Stimulated activated CD4-positive, alpha-beta T cell treated with anti-CD3 and anti-CD28 coated beads, Interleukin-2, amount 100 ng/mL, for 4 hours (primary cell): Measurements from ENCODE around the gene CLTCL1.
"Not testable (repeated sequence)": the region's sequence is repeated elsewhere in the genome, so short reads cannot be mapped to it uniquely, and the experiment has no call there.

ENCODE experiments used
- DNase-seq: peaks from one replicate; pipeline ENCODE4 v3.0.0-alpha.2; 2020; ENCODE audit warnings: low read depth

Gene CLTCL1

DNA sequence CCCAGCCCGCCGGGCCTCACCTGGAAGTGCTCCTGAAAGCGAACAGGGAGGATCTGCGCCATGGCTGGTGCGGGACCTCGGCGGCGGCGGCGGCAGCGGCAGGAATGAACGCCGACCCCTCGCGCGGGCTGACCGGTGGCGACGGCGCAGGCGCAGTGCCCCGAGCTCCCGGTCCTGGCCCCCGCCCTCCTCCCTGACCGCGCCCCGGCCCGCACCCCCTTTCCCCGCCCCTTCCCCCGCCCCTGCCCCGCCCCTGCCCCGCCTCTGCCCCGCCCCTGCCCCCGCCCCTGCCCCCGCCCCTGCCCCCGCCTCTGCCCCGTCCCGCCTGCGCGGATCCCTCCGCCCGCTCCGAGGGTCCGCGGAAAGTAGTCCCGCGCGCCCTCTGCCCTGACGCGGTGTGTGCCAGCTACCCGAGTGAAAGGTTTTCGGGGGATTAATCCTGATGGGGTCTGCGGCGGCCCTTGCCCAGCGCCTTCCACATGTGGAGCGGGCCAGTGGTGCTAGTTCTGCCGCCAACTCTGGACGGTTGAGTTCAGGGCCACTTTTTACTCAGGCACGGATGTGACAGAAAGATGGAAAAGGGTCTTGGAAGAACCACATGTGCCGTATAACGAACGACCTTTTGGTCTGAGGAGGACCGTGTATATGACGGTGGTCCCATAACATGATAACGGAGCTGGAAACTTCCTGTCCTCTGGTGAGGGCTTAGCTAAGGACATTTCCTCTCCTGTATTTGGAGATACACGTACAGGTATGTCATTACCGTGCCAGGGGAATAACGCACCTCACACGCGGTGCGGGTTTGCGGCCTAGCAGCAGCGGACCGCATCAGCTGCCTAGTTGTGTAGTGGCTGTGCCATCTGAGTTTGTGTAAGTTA, at the start of gene CLTCL1:
TSS of gene CLTCL1 (minus strand) at position 140 of the 878 bp plus-strand sequence. CDS start at position 62, 78 bp downstream.
- peak; percentile 54 for DNase-seq

DNA sequence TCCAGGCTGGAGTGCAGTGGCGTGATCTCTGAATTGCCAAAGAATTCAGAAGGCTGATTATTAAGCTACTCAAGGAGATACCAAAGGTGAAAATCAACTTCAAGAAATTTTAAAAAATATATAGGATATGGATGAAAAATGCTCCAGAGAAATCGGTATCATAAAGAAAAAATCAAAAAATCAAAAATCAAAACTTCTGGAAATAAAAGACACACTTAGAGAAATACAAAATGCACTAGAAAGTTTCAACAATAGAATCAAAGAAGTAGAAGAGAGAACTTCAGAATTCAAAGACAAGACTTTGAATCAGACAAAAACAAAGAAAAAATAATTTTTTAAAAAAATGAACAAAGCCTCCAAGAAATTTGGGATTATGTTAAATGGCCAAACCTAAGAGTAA, 45.6 kb upstream of the CLTCL1 start:
- DNase-seq: no peak

DNA sequence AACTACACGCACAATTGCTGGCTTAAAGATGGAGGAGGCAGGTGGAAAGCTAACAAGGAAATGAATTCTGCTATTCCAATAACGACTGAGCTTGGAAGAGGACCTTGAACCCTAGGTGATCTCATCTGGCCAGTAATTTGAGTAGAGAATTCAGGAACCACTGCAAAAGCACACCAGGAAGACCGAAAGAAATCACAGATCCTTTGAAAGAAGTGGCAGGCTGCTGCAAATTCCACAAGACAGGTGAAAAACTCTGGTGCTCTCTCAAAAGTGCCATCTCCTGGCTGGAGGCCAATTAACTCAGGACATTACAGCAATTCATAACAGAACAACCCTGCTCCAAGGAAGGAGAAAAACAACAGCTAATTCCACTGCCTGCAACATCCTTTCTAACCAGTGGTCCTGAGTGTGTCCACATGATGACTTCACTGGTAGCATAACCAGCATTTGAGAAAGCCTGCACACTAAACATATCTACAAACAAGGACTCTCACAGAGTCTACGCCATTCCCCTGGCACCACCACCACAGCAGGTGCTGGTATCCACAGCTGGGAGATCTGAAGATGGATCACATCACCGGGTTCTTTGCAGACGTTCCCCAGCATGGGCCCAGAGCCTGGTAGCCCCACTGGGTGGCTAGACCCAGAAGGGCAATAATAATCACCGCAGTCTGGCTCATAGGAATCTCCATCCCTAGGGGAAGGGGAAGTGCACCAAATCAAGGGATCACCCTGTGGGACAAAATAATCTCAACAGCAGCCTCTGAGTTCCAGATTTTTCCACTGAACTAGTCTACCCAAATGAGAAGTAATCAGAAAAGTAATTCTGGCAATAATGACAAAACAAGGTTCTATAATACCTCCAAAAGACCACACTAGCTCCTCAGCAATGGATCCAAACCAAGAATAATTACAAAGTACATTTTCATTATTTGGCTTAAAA, 44.9 kb upstream of the CLTCL1 start:
- DNase-seq: no peak

DNA sequence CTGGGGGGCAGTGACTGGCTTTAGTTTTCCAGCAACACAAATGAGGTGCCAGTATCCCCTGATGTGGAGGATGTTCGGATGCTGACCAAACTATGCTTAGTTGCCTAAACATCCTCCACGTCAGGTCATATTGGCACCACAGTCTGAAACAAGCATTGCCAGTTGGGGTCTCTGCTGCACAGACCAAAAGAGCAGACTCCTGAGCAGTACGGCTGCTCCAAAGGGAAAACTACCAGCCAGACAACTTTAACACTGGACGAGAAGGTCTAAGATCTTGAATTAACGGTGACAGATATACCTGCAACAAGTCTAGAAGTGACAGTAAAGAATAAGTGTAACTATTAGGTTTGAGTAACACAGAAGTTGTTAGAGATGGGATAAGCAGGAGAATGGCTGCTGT, 40.5 kb upstream of the CLTCL1 start:
- no peak for DNase-seq

DNA sequence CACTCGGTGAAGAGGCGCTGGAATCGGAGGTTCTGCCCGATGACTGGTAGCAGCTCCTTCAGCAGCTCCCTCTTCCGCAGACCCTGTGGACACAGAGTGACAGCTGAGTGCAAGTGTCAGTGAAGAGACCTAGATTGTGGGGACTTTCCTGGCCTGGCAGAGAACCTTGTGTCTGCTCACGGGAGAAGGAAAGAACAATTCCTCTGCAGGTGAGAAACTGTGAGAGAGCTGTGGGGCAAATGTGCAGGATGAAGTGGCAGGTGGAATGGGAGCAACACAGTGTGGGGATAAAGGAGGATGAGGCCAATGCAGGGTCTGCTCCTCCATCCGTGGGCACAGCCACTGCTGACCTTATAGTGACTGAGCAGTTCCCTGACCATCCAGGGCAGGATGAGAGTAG, 40.0 kb upstream of the CLTCL1 start:
- DNase-seq: no peak

DNA sequence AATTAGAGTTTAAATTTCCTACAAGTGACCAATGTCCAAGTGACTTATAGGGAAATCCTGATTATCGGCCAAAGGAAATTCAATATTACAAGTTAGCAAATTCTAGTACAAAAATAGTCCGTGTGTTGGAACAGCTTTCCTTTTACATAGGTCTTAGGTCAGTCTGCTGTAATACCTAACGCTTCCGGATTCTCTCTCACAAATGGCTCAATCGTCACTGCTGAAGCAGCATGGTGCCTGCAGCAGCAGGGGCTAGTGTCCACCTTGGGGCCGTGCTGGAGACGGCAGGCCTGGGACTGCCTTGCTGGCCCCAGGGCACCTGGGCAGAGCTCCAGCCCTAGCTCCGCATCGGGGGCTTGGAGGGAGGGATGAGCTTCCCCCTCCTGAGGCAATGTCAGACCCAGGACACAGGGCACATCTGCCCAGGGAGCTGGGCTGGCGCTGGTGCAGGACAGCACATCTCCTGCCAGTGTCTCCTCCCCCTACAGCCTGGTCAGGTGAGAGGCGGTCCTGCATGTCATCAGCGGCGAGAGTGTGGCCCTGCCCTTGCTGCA, 39.4 kb upstream of the CLTCL1 start:
- DNase-seq: no peak

DNA sequence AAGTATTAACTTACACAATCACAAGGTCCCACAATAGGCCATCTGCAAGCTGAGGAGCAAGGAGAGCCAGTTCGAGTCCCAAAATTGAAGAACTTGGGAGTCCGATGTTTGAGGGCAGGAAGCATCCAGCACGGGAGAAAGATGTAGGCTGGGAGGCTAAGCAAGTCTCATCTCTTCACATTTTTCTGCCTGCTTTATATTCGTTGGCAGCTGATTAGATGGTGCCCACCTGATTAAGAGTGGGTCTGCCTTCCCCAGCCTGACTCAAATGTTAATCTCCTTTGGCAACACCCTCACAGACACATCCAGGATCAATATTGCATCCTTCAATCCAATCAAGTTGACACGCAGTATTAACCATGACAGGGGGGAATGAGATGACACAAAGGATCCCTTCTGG, 38.7 kb upstream of the CLTCL1 start:
- DNase-seq: not testable (repeated sequence)

DNA sequence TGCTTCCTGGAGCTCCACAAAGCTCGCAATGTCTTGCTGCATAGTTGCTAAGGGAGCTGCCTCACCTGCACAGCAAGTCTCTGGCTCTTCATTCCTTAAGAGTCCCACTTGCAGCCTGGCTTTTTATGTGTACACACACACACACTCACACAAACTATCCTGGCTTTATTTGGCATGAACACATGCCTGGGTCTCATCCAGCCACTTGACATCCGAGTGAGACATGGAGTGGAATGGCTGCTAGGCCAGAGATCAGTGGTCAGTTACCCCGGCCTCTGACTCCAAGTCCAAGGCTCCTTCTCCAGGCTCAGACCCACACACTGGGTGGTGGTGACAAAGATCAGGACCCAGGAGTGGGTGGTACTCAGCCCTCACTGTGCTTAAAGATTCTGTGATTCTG, 37.9 kb upstream of the CLTCL1 start:
- DNase-seq: no peak

DNA sequence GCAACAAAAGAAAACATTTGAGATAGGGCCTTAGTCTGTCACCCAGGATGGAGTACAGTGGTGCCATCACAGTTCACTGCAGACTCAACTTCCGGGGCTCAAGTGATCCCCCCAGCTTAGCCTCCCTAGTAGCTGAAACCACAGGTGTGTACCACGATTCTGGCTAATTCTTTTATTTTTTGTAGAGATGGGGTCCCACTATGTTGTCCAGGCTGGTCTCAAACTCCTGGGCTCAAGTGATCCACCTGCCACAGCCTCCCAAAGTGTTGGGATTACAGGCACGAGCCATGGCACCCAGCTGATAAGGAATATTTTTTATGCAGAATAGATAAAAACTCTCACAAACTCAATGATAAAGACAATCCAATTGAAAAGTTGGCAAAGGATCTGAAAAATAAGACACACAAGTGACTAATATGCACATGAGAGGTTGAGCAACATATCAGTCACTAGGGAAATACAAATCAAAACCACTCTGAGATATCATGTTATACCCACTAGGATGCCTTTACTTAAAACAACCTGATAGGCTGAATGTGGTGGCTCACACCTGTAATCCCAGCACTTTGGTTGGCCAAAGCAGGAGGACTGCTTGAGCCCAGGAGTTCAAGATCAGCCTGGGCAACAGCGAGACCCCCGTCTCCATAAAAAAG, 33.9 kb upstream of the CLTCL1 start:
- no peak for DNase-seq

DNA sequence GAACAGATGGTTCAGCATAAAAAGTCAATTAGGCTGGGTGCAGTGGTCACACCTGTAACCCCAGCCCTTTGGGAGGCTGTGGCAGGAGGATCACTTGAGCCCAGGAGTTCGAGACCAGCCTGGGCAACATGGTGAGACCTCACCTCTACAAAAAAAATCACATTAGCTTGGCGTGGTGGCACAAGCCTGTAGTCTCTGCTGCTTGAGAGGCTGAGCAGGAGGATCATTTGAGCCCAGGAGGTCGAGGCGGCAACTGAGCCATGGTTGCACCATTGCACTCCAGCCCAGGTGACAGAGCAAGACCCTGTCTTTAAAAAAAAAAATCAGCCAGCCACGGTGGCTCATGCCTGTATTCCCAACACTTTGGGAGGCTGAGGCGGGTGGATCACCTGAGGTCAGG, 31.9 kb upstream of the CLTCL1 start:
- DNase-seq: not testable (repeated sequence)

DNA sequence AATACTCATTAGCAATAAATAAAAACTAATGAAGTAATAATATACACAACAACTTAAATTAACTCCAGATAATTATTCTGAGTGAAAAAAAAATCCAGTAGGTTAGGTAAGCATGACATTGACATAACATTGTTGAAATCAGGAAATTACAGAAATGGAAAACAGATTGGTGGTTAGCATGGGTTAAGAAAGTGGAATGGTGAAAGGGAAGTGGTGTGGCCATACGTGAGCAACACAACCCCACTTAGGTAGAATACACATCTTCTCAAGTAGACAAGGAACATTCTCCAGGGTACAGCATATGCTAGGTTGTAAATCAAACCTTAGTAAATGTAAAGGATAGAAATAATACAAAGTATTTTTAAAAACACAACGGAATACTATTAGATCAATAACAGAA, 30.2 kb upstream of the CLTCL1 start:
- no peak for DNase-seq

DNA sequence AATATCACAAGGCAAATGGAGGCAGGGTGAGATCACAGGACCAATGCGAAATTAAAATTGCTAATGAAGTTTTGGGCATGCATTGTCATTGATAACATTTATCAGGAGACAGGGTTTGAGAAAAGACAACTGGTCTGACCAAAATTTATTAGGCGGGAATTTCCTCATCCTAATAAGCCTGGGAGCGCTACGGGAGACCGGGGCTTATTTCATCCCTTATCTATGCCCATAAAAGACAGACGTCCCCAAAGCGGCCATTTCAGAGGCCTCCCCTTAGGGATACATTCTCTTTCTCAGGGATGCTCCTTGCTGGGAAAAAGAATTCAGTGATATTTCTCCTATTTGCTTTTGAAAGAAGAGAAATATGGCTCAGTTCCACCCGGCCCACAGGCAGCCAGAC, 28.6 kb upstream of the CLTCL1 start:
- not testable (repeated sequence) for DNase-seq

DNA sequence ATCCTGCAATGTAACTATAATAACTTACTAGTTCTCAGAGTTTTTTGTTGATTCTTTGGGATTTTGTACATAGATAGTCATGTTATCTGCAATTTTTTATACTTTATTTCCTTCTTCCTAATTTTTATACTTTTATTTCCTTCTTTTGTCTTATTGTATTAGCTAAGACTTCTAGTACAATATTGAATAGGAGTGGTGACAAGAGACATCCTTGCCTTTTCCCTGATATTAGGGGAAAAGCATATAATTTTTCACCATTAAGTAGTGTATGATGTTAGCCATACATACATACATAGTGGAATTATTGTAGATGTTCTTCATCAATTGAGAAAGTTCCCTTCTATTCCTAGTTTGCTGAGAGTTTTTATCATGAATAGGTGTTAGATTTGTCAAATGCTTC, 27.8 kb upstream of the CLTCL1 start:
- no peak for DNase-seq

DNA sequence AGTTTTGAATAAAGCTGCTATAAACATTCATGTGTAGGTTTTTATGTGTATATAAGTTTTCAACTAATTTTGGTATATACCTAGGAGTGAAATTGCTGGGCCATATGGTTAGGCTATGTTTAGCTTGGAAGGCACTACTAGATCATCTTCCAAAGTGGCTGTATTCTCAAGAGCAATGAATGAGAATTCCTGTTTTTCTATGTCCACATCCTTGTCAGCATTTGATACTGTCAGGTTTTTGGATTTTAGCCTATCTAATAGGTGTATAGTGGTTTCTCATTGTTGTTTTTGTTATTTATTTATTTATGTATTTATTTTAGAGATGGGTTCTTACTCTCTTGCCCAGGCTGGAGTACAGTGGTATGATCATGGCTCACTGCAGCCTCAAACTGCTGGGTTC, 26.3 kb upstream of the CLTCL1 start:
- DNase-seq: no peak

DNA sequence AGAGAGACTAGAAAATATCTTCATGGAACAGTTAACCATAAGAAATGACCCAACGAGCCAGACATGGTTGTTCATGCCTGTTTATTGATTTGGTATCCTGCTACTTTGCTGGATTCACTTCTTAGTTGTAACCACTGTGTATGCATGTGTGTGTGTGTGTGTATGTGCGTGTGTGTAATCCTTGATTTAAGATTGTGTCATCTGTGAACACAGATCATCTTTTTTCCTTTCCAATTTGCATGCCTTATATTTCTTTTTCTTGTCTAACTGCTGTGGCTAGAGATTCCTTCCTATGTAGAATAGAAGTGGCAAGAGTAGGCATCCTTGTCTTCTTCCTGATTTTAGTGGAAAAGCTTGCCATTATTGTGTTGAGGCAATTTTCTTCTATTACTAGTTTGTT, 16.4 kb upstream of the CLTCL1 start:
- DNase-seq: no peak

DNA sequence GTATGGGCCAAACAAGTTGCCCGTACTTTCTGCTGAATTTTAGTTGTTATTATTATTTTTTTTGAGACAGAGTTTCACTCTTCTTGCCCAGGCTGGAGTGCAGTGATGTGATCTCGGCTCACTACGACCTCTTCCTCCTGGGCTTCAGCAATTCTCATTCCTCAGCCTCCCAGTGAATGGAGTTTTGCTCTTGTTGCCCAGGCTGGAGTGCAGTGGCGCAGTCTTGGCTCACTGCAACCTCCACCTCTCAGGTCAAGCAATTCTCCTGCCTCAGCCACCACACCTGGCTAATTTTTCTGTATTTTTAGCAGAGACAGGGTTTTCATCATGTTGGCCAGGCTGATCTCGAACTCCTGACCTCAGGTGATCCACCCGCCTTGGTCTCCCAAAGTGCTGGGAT, 15.0 kb upstream of the CLTCL1 start:
- not testable (repeated sequence) for DNase-seq

DNA sequence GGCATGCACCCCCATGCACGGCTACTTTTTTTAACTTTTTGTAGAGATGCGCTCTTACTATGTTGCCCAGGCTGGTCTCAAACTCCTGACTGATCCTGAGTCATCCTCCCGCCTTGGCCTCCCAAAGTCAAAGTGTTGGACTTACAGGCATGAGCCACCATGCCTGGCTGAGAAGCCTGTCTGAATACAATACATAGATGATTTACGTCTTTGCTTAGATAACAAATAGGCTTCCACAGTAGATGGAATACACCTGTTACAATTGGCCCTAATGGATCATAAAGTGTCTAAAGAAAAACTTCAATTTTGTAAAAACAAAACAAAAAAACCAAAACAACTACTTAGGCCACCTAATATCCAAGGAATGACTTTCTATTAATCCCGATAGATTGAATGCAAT, 13.0 kb upstream of the CLTCL1 start:
- no peak for DNase-seq

DNA sequence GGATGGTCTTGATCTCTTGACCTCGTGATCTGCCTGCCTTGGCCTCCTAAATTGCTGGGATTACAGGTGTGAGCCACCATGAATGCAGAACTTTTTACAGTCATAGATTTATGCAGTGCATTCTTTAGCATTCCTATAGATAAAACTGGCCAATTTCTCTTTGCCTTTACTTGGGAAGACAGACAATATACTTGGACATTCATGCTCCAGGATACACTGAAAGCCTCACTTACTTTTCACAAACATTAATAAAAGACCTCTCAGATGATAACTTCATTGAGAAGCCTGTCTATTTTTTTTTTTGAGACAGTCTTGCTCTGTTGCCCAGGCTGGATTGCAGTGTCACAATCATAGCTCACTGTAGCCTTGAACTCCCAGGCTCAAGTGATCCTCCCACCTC, 12.3 kb upstream of the CLTCL1 start:
- no peak for DNase-seq

DNA sequence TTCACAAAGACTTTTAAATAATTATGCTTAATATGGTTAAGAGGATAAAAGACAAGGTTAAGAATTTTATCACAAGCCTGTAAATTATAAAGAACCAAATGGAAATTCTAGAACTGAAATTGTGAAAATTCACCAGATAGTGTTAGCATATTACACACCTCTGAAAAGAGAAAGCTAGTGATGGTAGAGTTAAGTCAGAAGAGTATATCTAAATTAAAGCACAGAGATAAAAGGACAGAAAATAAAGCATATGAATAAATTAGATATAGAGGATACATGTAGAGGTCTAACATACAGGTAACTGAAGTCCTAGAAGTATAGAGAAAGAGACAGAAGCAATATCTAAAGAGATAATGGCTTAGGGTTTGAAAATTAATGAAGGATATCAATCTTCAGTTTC, 4.2 kb upstream of the CLTCL1 start:
- DNase-seq: no peak

DNA sequence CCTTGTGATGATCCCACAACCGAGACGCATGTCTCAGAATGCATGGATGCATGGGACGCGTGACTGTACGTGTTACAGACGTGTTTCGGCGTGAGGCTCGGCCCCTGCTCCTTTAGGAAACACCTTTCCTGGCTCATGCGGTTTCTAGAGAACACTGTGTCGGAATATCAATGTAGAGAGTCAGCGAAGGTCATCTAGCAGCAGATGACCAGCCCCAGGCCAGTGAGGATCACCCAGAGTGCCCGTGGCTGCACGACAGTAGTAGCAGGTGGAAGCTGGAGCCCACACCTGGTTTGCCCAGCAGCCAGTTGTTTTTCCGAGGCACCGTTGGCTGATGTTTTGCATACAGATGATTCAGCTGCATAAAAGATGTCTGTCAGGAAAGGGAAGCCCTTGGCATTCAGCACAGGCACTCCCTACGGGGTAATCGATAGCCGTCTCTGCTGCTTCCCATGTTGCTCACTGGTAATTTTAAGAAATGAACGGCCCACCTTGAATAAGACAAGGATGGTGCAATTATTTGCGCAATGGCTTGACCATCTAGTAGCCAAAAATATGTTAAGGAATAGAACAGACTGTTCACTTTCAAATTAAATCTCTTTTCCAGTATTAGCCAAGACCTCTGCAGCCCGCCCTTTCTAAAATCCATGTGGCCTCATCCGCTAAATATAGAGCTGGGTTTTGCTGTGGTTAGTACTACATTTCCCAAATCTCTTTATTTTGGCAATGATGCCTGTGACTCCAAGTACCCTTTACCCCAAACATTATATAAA, 1.1 kb upstream of the CLTCL1 start:
- no peak for DNase-seq

DNA sequence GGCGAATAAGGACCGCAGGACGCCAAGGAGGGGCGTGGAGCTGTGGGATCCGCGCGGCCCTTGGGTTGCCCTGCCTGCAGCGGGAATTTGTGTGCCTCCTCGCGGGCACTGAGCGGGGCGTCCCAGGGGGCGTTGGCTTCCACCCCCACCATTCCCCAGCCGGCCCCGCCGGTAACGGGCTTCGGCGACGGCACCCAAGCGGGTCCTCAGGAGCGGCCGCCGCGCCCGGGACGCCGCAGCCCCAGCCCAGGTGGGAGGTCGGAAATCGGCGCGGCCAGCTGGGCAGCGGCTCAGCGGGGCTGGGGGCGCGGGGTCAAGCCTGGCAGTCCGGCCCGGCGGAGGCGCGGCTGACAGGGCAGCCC, 320 bp downstream of the CLTCL1 start:
- DNase-seq: no peak
